Trophoblast cell (in vitro differentiated cells and primary cell): ENCODE results near the gene ATXN1.
A peak's percentile ranks its signal among the peaks of the same experiment; 100 is the strongest.

Source experiments
- DNase-seq, 2 donors: peaks; one replicate each; pipeline ENCODE4 v3.0.0-alpha.2; 2016
- H2AFZ ChIP-seq: 2 replicates; pipeline ENCODE4 v1.6.1; 2013; ENCODE audit warnings: low read length, moderate library complexity, mild to moderate bottlenecking; ENCODE audit not compliant: insufficient read depth, poor library complexity
- H2AK5ac ChIP-seq: 2 replicates; pipeline ENCODE4 v1.6.1; 2013; ENCODE audit warnings: mild to moderate bottlenecking, low read length
- H2BK120ac ChIP-seq: 2 replicates; pipeline ENCODE4 v1.6.1; 2013; ENCODE audit warnings: low read length, mild to moderate bottlenecking, moderate library complexity; ENCODE audit not compliant: insufficient read depth, poor library complexity
- H2BK12ac ChIP-seq: 2 replicates; pipeline ENCODE4 v1.6.1; 2013; ENCODE audit warnings: mild to moderate bottlenecking, low read length, moderate library complexity
- H2BK5ac ChIP-seq: 2 replicates; pipeline ENCODE4 v1.6.1; 2013; ENCODE audit warnings: low read length, low read depth, moderate library complexity, mild to moderate bottlenecking; ENCODE audit not compliant: poor library complexity
- H3K14ac ChIP-seq: 2 replicates; pipeline ENCODE4 v1.6.1; 2013; ENCODE audit warnings: mild to moderate bottlenecking, low read length
- H3K18ac ChIP-seq: 2 replicates; pipeline ENCODE4 v1.6.1; 2013; ENCODE audit warnings: mild to moderate bottlenecking, low read length
- H3K23ac ChIP-seq: 2 replicates; pipeline ENCODE4 v1.6.1; 2013; ENCODE audit warnings: low read length
- H3K27ac ChIP-seq: 2 replicates; pipeline ENCODE4 v1.5.1; 2013; ENCODE audit warnings: low read depth, mild to moderate bottlenecking, inconsistent platforms, low read length, moderate library complexity
- H3K27me3 ChIP-seq: 2 replicates; pipeline ENCODE4 v1.6.1; 2013; ENCODE audit warnings: inconsistent platforms, mild to moderate bottlenecking, low read length, moderate library complexity; ENCODE audit not compliant: insufficient read depth
- H3K36me3 ChIP-seq, 2 experiments: 1 replicate in 1 of 2; 2 replicates in 1 of 2; pipeline ENCODE4 v1.6.1; 2013; ENCODE audit warnings: low read length in 2 of 2, mild to moderate bottlenecking in 2 of 2, moderate library complexity in 1 of 2; ENCODE audit not compliant: insufficient read depth in 2 of 2, control insufficient read depth in 1 of 2
- H3K4ac ChIP-seq: 2 replicates; pipeline ENCODE4 v1.6.1; 2013; ENCODE audit warnings: low read depth, mild to moderate bottlenecking, low read length, moderate library complexity
- H3K4me1 ChIP-seq, 2 experiments: 1 replicate in 1 of 2; 2 replicates in 1 of 2; pipeline ENCODE4 v1.6.1; 2013; ENCODE audit warnings: low read length in 2 of 2, mild to moderate bottlenecking in 2 of 2, moderate library complexity in 1 of 2; ENCODE audit not compliant: insufficient read depth in 2 of 2, control insufficient read depth in 1 of 2
- H3K4me2 ChIP-seq: 2 replicates; pipeline ENCODE4 v1.6.1; 2013; ENCODE audit warnings: inconsistent platforms, mild to moderate bottlenecking, low read length, moderate library complexity
- H3K4me3 ChIP-seq: 2 replicates; pipeline ENCODE4 v1.5.1; 2013; ENCODE audit warnings: mild to moderate bottlenecking, low read depth, low read length, inconsistent platforms
- H3K79me1 ChIP-seq: one replicate; pipeline ENCODE4 v1.6.1; 2013; ENCODE audit warnings: low read length
- H3K79me2 ChIP-seq: 2 replicates; pipeline ENCODE4 v1.6.1; 2013; ENCODE audit warnings: low read length, mild to moderate bottlenecking; ENCODE audit not compliant: control insufficient read depth, insufficient read depth, poor library complexity
- H3K9ac ChIP-seq: 2 replicates; pipeline ENCODE4 v1.6.1; 2013; ENCODE audit warnings: mild to moderate bottlenecking, low read length
- H3K9me3 ChIP-seq: 2 replicates; pipeline ENCODE4 v1.6.1; 2013; ENCODE audit warnings: low read depth, mild to moderate bottlenecking, control low read depth, inconsistent platforms, low read length; ENCODE audit not compliant: insufficient read depth
- H4K12ac ChIP-seq: 2 replicates; pipeline ENCODE4 v1.6.1; 2013; ENCODE audit warnings: low read depth, mild to moderate bottlenecking, low read length, moderate library complexity
- H4K8ac ChIP-seq: 2 replicates; pipeline ENCODE4 v1.6.1; 2013; ENCODE audit warnings: low read depth, mild to moderate bottlenecking, low read length, moderate library complexity
- H4K91ac ChIP-seq: one replicate; pipeline ENCODE4 v1.6.1; 2013; ENCODE audit warnings: low read depth, mild to moderate bottlenecking, low read length, moderate library complexity
- WGBS: extraction: QIAGEN DNeasy Blood & Tissue Kit; methylation state at CpG from one replicate; pipeline ENCODE4 v1.1.7; 2013; ENCODE audit warnings: missing lambda C conversion rate; ENCODE audit not compliant: insufficient read length, insufficient coverage; ENCODE audit errors: extremely low coverage; 5-methylcytosine and 5-hydroxymethylcytosine counted together

The ATXN1 gene

GRCh38 chr6:16728513-16729182 is 32.6 kb downstream of the ATXN1 start:
- Histone ChIP-seq H2BK5ac (no peak overlapping the region), H3K36me3 (no peaks in the 10 kb centered on the region), H3K23ac (no peak overlapping the region), H3K18ac (no peak overlapping the region), H3K9ac (no peak overlapping the region), H3K4ac (no peak overlapping the region), H4K12ac (no peak overlapping the region), H2BK12ac (no peak overlapping the region), H2BK120ac (no peak overlapping the region), H3K4me1 (peaks cover 3% of the 10 kb centered on the region in 2 experiments), H3K27me3 (no peaks in the 10 kb centered on the region), H3K79me1 (no peaks in the 10 kb centered on the region), H3K79me2 (no peaks in the 10 kb centered on the region), H2AK5ac (no peak overlapping the region), H3K4me3 (no peak overlapping the region), H4K8ac (no peak overlapping the region), H3K4me2 (no peak overlapping the region), H2AFZ (no peak overlapping the region), H3K9me3 (no peaks in the 10 kb centered on the region), H3K27ac (no peak overlapping the region), H4K91ac (no peak overlapping the region), H3K14ac (no peak overlapping the region)
- no peak for DNase-seq
- WGBS = no CpG with 5 or more reads among the region's 6 CpGs

DNA sequence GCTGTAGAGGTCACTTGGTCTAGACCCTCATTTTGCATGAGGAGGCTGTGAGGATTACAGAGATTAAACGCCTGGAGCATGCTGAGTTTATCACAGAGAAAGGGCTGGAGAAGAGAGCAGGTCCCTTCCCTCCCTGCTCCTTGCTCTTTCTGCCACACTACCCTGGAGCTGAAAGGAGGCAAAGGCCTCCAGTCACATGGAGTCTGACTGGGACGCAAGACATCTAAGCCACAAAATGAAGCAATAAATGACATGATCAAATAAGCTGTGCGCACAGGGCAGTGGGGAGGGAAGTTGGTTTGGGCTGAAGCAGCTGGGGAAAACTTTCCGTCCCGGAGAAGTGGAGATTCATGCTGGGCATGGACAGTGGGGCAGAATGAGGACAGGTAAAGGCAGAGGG is 33.3 kb downstream of the ATXN1 start:
- H3K9me3 ChIP-seq = no peaks in the 10 kb centered on the region
- H3K18ac ChIP-seq = no peak overlapping the region
- H2AFZ ChIP-seq = no peak overlapping the region
- no peaks in the 10 kb centered on the region for H3K36me3 ChIP-seq
- peaks cover 3% of the 10 kb centered on the region in 2 experiments for H3K4me1 ChIP-seq
- WGBS = no CpG with 5 or more reads among the region's 5 CpGs
- no peak overlapping the region for H3K4me2 ChIP-seq
- H2BK5ac ChIP-seq = no peak overlapping the region
- DNase-seq = peak in 1 of 2 donors; percentile 33
- no peak overlapping the region for H4K8ac ChIP-seq
- H3K79me2 ChIP-seq = no peaks in the 10 kb centered on the region
- H4K91ac ChIP-seq = no peak overlapping the region
- no peak overlapping the region for H3K4ac ChIP-seq
- no peak overlapping the region for H3K9ac ChIP-seq
- no peak overlapping the region for H4K12ac ChIP-seq
- no peak overlapping the region for H3K14ac ChIP-seq
- H3K79me1 ChIP-seq = no peaks in the 10 kb centered on the region
- no peak overlapping the region for H3K27ac ChIP-seq
- H2BK12ac ChIP-seq = no peak overlapping the region
- H3K4me3 ChIP-seq = no peak overlapping the region
- H2AK5ac ChIP-seq = no peak overlapping the region
- no peaks in the 10 kb centered on the region for H3K27me3 ChIP-seq
- no peak overlapping the region for H2BK120ac ChIP-seq
- H3K23ac ChIP-seq = no peak overlapping the region

DNA sequence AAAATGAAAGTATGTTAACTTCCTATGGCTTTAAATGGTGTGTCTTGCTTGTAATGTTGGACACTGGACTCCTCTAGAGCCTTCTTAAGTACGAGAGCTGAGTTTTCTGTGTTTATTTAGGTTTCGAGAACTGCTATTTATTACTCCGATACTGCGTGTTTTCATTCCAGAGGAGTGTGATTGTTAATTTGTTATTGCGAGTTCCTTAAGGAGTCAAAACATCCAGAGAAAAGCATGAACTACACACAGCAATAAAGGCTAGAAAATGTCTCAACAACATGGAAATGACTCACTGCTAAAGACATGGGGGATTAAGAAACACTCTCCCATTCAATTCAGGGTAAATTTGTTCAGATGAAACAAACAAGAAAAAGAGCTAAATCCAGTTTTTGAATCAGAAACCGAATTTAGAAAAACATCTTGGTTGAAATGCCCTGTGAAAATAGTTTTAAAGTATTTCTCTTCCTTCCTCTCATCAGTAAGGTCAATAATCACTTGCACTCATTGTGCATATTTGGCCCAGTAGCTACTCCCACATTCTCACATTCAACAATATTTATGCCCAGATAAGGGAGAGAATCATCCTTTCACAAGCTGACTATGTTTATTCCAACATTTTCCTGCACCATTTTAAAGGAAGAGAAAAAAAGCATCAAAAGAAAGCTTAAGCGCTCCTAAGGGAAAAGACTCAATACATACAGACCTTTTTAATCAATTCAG is 36.0 kb downstream of the ATXN1 start:
- H3K9me3 ChIP-seq = no peaks in the 10 kb centered on the region
- no peaks in the 10 kb centered on the region for H3K27me3 ChIP-seq
- H3K4ac ChIP-seq = no peak overlapping the region
- H3K23ac ChIP-seq = no peak overlapping the region
- H3K4me3 ChIP-seq = no peak overlapping the region
- H4K8ac ChIP-seq = no peak overlapping the region
- H3K79me2 ChIP-seq = no peaks in the 10 kb centered on the region
- H2BK5ac ChIP-seq = no peak overlapping the region
- H3K4me1 ChIP-seq = peaks cover 3% of the 10 kb centered on the region in 2 experiments
- no peaks in the 10 kb centered on the region for H3K36me3 ChIP-seq
- DNase-seq = peak in 1 of 2 donors; percentile 49
- H3K27ac ChIP-seq = no peak overlapping the region
- H4K91ac ChIP-seq = no peak overlapping the region
- H2BK120ac ChIP-seq = no peak overlapping the region
- H3K4me2 ChIP-seq = no peak overlapping the region
- H2BK12ac ChIP-seq = no peak overlapping the region
- WGBS = no CpG with 5 or more reads among the region's 7 CpGs
- H4K12ac ChIP-seq = no peak overlapping the region
- H3K14ac ChIP-seq = no peak overlapping the region
- H2AK5ac ChIP-seq = no peak overlapping the region
- no peak overlapping the region for H3K9ac ChIP-seq
- no peak overlapping the region for H3K18ac ChIP-seq
- no peaks in the 10 kb centered on the region for H3K79me1 ChIP-seq
- H2AFZ ChIP-seq = no peak overlapping the region

GRCh38 chr6:16723826-16724225 is 37.4 kb downstream of the ATXN1 start:
- Histone ChIP-seq H3K4me2 (no peak overlapping the region), H3K9me3 (no peaks in the 10 kb centered on the region), H2BK5ac (no peak overlapping the region), H2BK120ac (no peak overlapping the region), H3K27me3 (no peaks in the 10 kb centered on the region), H3K18ac (no peak overlapping the region), H4K91ac (no peak overlapping the region), H3K23ac (no peak overlapping the region), H4K12ac (no peak overlapping the region), H2BK12ac (no peak overlapping the region), H2AK5ac (no peak overlapping the region), H4K8ac (no peak overlapping the region), H3K9ac (no peak overlapping the region), H3K79me1 (no peaks in the 10 kb centered on the region), H3K79me2 (no peaks in the 10 kb centered on the region), H3K4me3 (no peak overlapping the region), H2AFZ (no peak overlapping the region), H3K4me1 (peaks cover 3% of the 10 kb centered on the region in 2 experiments), H3K36me3 (no peaks in the 10 kb centered on the region), H3K14ac (no peak overlapping the region), H3K4ac (no peak overlapping the region), H3K27ac (no peak overlapping the region)
- no CpG with 5 or more reads among the region's 3 CpGs for whole genome bisulfite sequencing
- DNase-seq = peak; percentile 79 to 89
